Progenitor cell of endocrine pancreas (in vitro differentiated cells): ENCODE data around the gene ADGRA1. TPM values are rescaled to one million over a fixed set of nuclear protein-coding genes. Genes with fewer than 3 reads are reported as not detected.

Experiments
- DNase-seq: peaks from one replicate; pipeline ENCODE4 v3.0.0; 2021; ENCODE audit warnings: low spot score; ENCODE audit not compliant: unreplicated experiment
- H3K27ac Mint-ChIP-seq: 2 replicates; pipeline ENCODE4 v1.8.0; 2021; ENCODE audit warnings: mild to moderate bottlenecking, moderate library complexity, mixed read lengths
- H3K27me3 Mint-ChIP-seq: 2 replicates; pipeline ENCODE4 v1.8.0; 2021; ENCODE audit warnings: mixed read lengths
- H3K36me3 Mint-ChIP-seq: 2 replicates; pipeline ENCODE4 v1.8.0; 2022; ENCODE audit warnings: mixed read lengths; ENCODE audit not compliant: insufficient read depth
- H3K4me1 Mint-ChIP-seq: 2 replicates; pipeline ENCODE4 v1.8.0; 2021; ENCODE audit warnings: low read depth, mixed read lengths
- H3K4me3 Mint-ChIP-seq: 2 replicates; pipeline ENCODE4 v1.8.0; 2021; ENCODE audit warnings: low read depth, mild to moderate bottlenecking, moderate library complexity, mixed read lengths
- H3K9me3 Mint-ChIP-seq: 2 replicates; pipeline ENCODE4 v1.8.0; 2021; ENCODE audit warnings: low read depth, mixed read lengths
- total RNA-seq: library from RNA; stranded (reverse); gene quantifications from 2 replicates; pipeline ENCODE4 v1.2.1, GENCODE V29; 2021
- TF ChIP-seq, protein P1 (sequence below): fragments of 200-600 bp; sonication (generic); IDR thresholded peaks from one replicate; pipeline ENCODE4 v1.5.0; 2021; ENCODE audit warnings: antibody characterized with exemption, mild to moderate bottlenecking; ENCODE audit not compliant: unreplicated experiment

Gene ADGRA1
- total RNA-seq, 1 donor from 2014 or later = 1.2 TPM

DNA sequence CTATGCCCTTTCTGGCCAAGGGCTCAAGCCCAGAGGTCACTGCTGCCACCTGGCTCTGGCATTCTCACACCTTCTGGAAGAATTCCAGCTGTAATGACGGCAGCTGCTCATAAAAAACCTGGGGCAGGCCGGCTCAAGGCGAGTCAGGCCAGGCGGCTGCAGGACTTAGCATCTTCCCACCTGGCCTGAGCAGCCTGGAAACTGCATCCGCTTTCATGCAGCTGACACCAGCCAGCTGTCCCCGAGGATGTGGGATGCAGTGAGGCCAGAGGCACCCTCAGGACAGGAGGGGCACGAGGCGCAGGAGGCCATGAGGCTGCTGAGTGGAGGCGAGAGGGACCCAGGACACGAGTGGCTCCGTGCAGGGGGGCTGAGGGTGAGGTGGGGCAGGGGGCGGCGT lies 47.5 kb upstream of the ADGRA1 start:
- no peaks in the 10 kb centered on the region for H3K4me1 Mint-ChIP-seq
- no peak overlapping the region for H3K4me3 Mint-ChIP-seq
- H3K9me3 Mint-ChIP-seq = no peaks in the 10 kb centered on the region
- DNase-seq = no peak
- peaks cover 13% of the 10 kb centered on the region for H3K27me3 Mint-ChIP-seq
- no peaks in the 10 kb centered on the region for H3K36me3 Mint-ChIP-seq
- no peak overlapping the region for H3K27ac Mint-ChIP-seq
- TF ChIP-seq, protein P1, sequence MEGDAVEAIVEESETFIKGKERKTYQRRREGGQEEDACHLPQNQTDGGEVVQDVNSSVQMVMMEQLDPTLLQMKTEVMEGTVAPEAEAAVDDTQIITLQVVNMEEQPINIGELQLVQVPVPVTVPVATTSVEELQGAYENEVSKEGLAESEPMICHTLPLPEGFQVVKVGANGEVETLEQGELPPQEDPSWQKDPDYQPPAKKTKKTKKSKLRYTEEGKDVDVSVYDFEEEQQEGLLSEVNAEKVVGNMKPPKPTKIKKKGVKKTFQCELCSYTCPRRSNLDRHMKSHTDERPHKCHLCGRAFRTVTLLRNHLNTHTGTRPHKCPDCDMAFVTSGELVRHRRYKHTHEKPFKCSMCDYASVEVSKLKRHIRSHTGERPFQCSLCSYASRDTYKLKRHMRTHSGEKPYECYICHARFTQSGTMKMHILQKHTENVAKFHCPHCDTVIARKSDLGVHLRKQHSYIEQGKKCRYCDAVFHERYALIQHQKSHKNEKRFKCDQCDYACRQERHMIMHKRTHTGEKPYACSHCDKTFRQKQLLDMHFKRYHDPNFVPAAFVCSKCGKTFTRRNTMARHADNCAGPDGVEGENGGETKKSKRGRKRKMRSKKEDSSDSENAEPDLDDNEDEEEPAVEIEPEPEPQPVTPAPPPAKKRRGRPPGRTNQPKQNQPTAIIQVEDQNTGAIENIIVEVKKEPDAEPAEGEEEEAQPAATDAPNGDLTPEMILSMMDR = no peak

DNA sequence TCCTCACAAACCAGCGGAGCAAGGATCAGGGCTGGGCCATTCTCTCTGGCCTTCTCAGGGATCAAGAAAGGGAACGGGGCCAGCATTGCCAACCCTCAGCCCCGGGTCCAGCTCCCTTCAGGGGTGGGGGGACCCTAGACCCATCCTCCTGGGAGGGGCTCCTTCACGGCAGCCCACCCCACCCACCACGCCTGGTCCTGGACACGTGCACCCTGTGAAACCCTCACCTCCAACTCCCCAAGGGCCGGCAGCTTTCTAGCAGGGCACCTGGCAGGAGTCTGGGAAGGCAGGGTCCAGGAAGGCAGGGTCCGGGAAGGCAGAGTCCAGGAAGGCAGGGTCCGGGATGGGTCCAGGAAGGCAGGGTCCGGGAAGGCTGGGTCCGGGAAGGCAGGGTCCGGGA lies 46.6 kb upstream of the ADGRA1 start:
- Mint-ChIP-seq H3K4me1 (no peaks in the 10 kb centered on the region), H3K27me3 (peaks cover 7% of the 10 kb centered on the region), H3K36me3 (no peaks in the 10 kb centered on the region), H3K9me3 (no peaks in the 10 kb centered on the region), H3K27ac (no peak overlapping the region), H3K4me3 (no peak overlapping the region)
- TF ChIP-seq, protein P1 = no peak
- no peak for DNase-seq

DNA sequence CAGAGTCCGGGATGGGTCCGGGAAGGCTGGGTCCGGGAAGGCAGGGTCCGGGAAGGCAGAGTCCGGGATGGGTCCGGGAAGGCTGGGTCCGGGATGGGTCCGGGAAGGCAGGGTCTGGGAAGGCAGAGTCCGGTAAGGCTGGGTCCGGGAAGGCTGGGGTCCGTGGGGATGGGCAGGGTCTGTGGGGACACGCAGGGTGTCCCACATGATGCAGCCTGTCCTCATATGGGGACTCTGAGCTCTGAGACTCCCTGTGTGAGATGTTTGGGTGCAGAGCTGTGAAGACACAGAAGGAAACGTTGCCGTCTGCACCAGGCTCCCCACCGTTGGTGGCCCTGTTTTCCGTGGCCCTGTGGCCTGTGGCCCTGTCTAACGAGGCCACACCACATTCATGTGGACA lies 45.7 kb upstream of the ADGRA1 start:
- no peak for DNase-seq
- Mint-ChIP-seq H3K4me3 (no peak overlapping the region), H3K9me3 (no peaks in the 10 kb centered on the region), H3K27me3 (peaks cover 7% of the 10 kb centered on the region), H3K27ac (no peak overlapping the region), H3K4me1 (peaks cover 3% of the 10 kb centered on the region), H3K36me3 (no peaks in the 10 kb centered on the region)
- TF ChIP-seq, protein P1 = no peak

DNA sequence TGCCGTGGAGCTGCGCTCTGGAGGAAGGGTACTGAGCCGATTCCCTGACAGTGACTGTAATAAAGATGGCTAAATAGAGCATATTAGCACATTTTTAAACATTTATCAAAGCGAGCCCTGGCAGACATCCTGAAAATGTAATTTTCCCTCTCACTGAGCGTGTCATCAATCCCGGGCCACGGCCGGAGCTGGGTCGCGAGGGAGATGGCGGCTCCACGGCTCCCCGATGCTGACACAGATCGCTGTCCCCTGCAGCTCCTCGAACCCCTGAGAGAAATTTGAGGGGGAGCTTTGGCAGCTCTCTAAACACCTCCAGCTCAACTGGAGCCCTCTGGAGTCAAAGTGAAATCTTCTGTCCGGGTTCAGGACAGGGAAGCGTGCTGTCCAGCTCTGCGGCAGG lies 44.9 kb upstream of the ADGRA1 start:
- peaks cover 3% of the 10 kb centered on the region for H3K4me1 Mint-ChIP-seq
- DNase-seq = no peak
- TF ChIP-seq, protein P1 = no peak
- H3K27ac Mint-ChIP-seq = no peak overlapping the region
- H3K27me3 Mint-ChIP-seq = peaks cover 3% of the 10 kb centered on the region
- no peaks in the 10 kb centered on the region for H3K36me3 Mint-ChIP-seq
- H3K4me3 Mint-ChIP-seq = no peak overlapping the region
- H3K9me3 Mint-ChIP-seq = no peaks in the 10 kb centered on the region

DNA sequence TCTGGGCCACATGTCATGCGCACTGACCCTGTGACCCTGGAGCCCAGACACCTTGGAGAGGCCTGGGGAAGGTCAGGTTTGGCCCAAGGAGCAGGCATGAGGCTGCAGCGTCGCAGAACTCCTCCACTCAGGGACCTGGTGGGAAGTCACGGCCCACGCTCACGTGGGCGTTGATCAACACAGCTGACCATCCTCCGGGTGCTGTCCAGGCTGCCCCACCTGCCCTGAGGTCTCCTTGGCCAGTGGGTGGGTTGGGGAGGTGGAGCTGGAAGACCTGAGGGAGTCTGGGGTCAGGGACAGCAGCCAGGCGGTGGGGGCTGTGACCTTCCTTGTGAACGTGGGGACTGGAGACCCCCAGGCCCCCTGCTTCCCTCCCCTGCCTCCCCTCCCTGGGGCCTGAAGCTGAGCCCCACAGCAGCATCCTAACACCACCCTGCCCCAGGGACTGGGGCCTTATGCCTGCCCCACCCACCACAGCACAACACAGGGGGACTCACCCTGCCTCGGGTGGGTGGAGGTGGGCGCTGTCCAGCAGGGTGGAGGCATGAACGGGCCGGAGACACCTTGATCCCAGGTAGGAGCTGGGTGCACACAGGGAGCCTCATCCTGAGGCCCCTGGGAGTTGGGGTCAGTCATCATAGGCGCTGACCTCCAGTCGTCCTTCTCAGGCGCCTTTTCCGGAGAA lies 44.0 kb upstream of the ADGRA1 start:
- TF ChIP-seq, protein P1 = no peak
- H3K27me3 Mint-ChIP-seq = peaks cover 4% of the 10 kb centered on the region
- H3K4me3 Mint-ChIP-seq = no peak overlapping the region
- H3K27ac Mint-ChIP-seq = no peak overlapping the region
- no peaks in the 10 kb centered on the region for H3K36me3 Mint-ChIP-seq
- DNase-seq = no peak
- peaks cover 3% of the 10 kb centered on the region for H3K4me1 Mint-ChIP-seq
- no peaks in the 10 kb centered on the region for H3K9me3 Mint-ChIP-seq
